Fibroblast of lung (primary cell): ENCODE measurements around the gene ARHGDIG.

Experiments used
- EZH2 ChIP-seq: IDR thresholded peaks from 2 replicates; pipeline ENCODE4 v1.5.1; 2012; ENCODE audit warnings: low read length, control low read depth, mild to moderate bottlenecking; ENCODE audit errors: missing control alignments
- TF ChIP-seq, protein P1 (sequence below), 2 donors: IDR thresholded peaks in 1 of 2; conservative IDR thresholded peaks in 1 of 2; 1 replicate in 1 of 2; 2 replicates in 1 of 2; pipeline ENCODE4 v1.5.1; 2011 to 2012; ENCODE audit warnings: low read length in 2 of 2, control low read depth in 1 of 2, inconsistent platforms in 1 of 2, low read depth in 1 of 2, mild to moderate bottlenecking in 1 of 2

DNA sequence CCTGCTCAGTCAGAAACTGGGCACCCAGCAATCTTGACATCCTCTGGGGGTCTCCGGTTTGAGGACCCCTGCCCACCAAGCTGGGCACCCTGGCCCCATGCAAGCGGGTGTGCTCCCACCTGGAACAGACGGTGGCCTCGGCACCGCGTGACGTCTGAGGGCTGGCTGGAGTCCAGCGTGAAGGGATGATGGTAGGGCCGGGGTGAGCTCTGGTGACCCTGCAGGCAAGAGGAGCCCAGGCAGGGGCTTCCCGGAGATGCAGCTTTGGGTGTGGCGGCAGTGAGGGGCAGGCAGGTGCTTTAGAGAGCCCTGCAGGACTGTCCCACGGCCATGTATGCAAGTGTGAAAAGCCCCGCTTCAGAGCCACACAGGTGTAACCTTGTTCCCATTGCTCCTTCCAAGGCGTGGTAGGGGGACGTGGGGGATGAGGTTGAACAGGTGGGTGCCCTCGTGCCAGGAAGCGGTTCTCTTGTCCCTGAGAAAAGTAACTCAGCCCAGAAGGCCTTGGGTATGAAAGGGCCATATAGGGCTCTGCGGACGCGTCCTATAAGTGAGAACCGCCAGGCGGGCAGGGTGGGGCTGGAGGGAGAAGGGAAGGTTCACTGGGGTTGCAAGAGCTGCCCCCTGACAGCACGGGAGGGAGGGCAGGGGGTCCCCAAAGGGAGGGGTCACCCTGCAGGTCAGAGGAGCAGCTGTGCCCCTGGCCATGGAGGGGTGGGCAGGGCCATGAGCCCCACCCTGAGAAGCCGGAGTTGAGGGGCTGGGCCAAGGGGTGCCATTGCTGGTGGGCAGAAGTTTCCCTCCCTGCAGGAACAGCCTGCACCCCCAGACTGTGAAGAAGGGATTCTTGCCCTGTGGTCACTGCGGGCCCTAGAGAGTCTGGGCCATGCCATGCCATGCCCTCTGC, 13.9 kb upstream of the ARHGDIG start:
- TF ChIP-seq EZH2: no peak
- TF ChIP-seq, protein P1, sequence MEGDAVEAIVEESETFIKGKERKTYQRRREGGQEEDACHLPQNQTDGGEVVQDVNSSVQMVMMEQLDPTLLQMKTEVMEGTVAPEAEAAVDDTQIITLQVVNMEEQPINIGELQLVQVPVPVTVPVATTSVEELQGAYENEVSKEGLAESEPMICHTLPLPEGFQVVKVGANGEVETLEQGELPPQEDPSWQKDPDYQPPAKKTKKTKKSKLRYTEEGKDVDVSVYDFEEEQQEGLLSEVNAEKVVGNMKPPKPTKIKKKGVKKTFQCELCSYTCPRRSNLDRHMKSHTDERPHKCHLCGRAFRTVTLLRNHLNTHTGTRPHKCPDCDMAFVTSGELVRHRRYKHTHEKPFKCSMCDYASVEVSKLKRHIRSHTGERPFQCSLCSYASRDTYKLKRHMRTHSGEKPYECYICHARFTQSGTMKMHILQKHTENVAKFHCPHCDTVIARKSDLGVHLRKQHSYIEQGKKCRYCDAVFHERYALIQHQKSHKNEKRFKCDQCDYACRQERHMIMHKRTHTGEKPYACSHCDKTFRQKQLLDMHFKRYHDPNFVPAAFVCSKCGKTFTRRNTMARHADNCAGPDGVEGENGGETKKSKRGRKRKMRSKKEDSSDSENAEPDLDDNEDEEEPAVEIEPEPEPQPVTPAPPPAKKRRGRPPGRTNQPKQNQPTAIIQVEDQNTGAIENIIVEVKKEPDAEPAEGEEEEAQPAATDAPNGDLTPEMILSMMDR (conservative IDR thresholded peaks at IDR 0.05 in 1 of 2, IDR thresholded peaks at IDR 0.05 in 1 of 2; ENCODE audit: low read depth in 1 of 2, low read length in 2 of 2): no peak
